ENCODE measurements around the gene GPER1.
"Not testable (repeated sequence)": the region's sequence is repeated elsewhere in the genome, so short reads cannot be mapped to it uniquely, and the experiment has no call there.

The GPER1 gene

DNA sequence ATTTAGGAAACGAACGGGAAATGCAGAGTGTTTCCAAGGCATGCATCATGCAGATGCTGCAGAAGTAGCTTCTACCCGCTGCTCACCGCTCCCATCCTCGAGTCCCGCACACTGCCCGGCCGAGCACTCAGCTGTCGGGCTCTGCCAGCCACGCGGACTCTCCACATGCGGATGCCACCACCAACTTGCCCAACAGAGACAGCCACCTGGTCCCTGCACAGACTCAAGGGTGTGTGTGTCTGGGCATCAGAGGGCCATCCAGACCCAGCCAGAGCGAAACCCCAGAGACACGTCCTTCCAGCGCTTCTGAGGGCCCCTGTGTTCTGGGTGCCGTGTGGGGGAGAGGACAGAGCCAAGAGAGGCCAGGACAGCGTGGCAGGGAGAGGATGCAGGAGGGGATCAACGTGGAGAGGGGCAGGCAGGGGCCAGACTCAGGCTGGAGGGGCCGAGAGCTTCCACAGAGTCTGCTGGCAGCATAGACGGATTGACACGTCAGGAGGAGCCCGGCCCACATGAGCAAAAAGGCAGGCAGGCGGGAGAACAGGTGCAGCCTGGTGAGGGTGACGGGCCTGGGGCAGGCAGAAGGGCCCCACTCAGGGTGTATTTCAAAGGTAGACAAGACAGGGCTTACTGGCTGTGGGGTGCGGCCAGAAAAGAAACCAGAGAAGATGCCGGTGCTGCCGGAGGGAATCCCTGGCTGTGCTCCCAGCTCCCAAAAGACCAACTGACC is 18.3 kb downstream of the GPER1 start:
- DNase-seq, result no peak

DNA sequence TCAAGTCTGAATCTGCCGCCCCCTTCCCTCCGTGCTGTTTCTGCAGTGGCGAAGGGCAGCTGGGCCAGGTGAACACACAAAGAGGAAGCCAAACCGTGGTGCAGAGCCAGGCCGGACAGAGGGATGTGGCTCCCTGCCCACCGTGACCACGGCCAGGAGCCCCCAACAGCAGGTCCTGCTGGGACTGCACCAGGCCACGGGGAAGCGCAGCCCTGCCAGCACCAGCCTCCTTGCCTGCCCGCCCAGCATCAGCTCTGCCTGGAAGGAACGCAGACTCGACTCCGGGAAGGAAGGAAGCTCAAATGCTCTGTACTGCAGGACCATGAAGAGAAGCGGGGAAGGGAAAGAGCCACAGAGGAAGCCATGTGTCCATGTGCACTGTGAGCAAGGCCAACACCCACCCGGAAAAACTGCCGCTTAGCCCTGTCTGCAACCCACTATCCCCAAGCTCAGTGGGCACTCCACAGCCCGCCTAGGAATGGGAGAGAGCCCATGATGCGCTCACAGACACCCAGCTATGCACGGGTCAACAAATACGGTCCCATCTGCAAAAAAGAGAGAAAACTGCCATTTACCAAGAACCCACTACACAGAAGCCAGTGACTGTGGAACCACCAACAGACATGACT is 19.0 kb downstream of the GPER1 start:
- DNase-seq, result no peak

DNA sequence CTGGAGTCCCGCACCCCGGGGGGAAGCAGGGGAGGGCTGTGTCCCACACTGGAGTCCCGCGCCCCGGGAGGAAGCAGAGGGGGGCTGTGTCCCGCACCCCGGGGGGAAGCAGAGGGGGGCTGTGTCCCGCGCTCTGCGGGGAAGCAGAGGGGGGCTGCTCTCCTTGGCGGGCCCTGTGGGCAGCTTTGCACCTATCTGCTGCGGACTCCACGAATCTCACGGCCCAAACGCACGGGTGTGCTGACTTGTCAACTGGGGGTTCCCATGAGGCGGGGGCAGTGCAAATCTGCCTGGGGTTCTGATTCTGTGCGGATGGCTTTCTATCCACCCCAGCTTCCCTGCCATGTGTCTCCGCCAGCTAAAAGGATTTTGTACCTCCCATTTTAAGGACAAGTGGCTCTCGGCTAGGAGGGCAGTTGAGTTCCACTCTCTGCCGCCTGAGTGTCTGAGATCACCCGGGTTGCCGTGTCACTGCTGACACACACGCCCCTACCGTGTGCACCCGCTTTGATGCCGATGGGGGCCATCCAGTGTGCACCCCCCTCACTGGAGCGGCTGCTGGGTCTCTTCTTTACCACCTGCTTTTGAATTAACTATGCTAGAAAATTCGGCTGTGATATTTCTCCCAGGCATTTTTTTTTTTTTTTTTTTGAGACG is 20.5 kb downstream of the GPER1 start:
- DNase-seq, result no peak

DNA sequence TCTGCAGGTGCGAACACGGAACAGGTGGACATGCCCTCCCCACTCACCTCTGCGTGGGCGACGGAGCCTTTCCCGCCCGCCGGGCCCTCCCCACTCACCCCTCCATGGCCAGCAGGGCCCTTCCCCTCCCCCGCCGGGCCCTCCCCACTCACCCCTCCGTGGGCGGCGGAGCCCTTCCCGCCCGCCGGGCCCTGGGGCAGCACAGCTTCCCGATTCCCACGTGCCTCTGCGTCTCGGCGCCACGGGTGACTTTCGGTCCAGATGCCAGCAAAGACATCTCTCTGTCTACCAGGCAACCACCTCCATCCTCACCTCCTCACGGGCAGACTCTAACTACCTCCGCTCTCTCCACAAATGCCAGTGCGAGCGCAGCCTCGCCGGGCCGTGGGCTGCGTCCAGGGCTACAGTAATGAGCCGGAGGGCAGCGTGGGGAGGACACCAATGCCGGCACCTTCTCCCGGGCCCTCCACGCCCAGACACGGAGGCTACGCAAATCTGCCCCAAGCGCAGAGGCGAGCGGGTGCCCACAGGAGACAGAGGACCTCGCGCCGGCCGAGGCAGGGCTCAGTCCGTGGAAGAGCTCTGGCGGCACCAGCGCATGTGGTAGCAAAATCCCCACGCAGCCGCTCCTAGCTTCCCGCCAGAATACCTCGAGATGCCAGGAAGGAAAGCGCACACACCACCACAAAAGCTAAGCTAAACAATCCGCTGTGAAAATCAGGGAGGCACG is 21.8 kb downstream of the GPER1 start:
- no peak for DNase-seq

DNA sequence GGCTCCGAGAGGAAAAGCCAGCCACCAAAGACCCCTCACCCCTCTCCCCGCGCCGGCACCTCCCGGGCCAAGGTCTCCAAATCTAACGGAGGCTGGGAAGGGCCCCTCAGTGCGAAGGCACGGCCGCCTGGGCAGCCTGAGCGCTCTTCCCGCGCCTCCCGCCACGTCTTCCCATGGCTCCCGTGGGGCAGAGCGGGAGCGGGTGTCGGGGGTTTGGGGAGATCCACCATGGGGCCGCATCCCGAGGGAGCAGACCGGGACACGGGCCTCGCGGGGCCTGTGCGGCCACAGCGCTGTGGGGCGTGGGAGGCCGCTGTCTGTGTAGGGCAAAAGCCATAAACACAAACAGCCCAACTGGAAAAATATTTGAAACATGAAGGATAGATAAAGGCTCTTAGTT is 22.4 kb downstream of the GPER1 start:
- DNase-seq, result no peak

DNA sequence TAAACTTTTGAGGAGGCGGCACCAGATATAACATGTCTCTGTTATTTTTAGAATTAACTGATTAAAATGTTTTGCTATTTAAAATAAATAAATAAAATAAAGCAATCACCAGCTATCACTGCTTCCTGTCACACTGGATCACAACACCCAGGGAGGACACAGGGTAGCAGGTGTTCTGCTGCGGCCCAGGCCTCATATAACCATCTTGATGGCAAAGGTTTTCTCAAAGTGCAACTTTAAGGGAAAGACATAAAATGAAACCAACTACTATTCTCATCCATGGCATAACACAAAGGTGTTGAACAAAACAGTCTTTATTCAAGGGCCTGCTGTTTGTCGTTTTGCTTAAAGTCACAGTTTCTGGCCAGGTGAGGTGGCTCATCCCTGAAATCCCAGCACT is 23.2 kb downstream of the GPER1 start:
- no peak for DNase-seq

DNA sequence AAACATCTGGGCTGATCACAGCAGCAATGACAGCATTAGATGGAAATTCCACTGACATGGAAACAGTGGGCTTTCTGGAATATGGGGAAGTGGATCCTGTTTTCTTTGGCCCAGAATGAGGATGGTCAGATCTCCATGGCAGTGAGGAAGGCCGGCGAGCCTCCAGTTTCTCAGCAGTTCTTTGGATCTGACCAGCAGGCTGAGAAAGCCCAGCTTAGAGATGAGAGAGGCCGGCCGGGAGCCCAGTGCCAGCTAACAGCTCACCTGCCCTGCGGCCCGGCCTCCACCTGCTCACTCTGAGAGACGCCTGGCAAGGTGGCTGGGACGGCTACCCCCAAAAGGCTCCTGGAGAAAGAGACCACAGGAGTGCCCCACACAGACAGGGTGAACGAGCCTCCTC is 24.2 kb downstream of the GPER1 start:
- no peak for DNase-seq

DNA sequence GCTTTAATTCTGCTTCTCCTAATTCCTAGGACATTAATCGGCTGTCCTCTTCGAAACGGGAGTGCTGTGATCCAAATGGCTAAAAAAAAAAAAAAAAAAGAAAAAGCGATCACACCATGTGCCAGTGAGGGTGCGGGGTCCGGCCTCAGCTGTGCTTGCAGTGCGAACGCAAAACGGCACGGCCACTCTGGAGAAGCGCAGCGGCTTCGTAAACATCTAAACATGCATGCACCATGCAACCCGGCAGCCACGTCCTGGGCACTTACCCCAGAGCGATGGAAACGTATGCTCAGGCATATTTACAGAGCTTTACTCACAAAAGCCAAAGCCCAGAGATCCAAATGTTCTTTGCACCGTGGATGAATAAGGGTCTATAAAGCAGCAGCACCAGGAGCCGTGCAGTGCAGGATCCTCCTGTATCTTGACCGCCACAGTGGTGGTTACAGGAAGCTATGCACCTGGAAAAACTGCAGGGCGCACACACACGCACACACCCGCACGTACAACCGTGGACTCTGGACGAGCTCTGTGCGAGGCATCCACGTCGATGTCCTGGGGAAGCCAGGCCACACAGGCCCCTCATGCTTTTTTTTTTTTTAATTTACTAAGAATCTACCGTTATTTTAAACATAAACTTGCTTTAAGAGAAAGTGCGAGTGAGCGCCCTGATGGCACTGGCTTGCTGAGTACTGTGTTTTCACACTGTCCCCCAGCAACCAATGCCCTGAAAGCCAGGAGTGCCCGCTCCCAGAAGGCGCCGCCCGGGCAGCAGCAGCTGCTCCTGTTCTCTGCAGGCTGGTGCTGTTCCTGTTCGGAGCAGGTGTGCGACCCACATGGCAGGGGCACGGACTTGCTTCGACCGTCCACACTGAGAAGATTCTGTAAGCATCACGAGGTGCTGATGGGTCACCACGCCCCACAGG is 25.0 kb downstream of the GPER1 start:
- no peak for DNase-seq

DNA sequence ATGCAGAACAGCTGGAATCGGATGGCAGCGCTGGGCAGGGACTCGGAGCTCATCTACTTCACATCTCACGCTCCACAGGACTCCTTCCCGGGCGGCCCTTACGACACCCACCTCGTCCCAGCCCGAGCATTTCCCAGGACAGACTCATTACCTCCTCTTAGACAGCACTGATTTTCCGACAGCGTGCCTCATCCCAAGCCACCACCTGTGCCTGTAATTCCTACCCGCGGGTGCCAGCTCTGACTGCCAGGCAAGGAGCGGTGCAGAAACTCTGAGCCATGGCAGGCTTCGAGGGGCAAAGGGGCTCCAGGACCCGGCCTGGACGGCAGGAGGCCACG is 25.6 kb downstream of the GPER1 start:
- no peak for DNase-seq

DNA sequence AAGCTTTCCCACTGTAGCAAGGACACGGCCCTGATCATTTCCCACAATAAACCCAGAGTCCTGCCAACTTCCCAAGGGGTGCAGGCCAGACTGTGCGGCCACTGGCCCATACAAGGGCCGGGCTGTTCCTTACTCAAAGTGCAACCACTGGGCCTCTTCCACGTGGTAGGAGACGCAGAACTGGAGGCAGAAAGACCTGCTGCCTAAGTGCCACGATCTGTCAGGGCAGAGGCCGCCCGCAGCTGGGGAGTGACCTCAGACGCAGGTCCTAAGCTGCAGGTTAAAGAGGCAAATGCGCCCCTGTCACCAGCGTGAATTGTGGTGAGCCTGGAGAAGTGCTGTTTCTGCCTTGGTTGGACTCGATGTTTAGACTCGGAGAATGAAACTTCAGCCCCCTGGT is 26.2 kb downstream of the GPER1 start:
- no peak for DNase-seq

DNA sequence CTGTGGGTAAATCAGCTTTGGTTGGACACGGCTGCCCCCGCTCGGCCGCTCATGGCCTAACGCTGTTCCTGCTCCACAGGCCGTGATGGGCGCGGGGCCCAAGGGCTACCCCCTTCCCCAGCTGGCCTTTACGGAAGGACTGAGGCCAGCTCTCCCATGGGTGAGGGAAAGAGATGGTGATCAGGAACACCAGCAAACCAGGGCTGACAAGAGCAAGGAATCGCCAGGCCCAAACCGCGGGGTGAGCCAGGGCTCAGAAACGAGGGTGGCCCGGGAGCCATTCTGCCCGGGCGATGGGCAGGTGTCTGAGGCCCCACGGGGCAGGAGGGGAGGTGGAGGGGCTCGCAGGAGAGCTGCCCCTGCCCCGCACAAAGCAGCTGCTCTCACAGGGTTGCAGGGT is 26.6 kb downstream of the GPER1 start:
- DNase-seq, result no peak

DNA sequence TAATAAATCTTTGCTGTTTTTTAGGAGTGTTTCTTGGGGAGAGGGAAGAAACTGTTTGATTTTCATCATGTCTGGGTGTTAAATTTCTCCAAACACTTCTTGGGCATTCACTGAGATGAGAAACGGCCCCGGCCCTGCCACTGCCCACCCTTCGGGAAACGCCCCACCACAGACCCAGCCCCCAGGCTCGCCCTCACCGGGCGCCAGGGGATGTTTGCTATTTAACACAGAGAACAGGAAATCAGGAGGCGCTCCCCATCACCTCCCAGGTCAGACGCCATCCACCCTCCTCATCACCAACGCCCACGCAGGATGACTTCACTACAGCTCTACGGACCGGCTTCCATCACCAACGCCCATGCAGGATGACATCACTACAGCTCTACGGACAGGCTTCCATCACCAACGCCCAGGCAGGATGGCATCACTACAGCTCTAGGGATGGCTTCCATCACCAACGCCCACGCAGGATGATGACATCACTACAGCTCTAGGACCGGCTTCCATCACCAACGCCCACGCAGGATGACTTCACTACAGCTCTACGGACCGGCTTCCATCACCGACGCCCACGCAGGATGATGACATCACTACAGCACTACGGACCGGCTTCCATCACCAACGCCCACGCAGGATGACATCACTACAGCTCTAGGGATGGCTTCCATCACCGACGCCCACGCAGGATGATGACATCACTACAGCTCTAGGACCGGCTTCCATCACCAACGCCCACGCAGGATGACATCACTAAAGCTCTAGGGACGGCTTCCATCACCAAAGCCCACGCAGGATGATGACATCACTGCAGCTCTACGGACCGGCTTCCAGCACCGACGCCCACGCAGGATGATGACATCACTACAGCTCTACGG is 27.5 kb downstream of the GPER1 start:
- not testable (repeated sequence) for DNase-seq

DNA sequence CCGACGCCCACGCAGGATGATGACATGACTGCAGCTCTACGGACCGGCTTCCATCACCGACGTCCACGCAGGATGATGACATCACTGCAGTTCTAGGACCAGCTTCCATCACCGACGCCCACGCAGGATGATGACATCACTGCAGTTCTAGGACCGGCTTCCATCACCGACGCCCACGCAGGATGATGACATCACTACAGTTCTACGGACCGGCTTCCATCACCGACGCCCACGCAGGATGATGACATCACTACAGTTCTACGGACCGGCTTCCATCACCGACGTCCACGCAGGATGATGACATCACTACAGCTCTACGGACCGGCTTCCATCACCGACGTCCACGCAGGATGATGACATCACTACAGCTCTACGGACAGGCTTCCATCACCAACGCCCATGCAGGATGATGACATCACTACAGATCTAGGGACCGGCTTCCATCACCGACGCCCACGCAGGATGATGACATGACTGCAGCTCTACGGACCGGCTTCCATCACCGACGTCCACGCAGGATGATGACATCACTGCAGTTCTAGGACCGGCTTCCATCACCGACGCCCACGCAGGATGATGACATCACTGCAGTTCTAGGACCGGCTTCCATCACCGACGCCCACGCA is 28.6 kb downstream of the GPER1 start:
- DNase-seq, result not testable (repeated sequence)

DNA sequence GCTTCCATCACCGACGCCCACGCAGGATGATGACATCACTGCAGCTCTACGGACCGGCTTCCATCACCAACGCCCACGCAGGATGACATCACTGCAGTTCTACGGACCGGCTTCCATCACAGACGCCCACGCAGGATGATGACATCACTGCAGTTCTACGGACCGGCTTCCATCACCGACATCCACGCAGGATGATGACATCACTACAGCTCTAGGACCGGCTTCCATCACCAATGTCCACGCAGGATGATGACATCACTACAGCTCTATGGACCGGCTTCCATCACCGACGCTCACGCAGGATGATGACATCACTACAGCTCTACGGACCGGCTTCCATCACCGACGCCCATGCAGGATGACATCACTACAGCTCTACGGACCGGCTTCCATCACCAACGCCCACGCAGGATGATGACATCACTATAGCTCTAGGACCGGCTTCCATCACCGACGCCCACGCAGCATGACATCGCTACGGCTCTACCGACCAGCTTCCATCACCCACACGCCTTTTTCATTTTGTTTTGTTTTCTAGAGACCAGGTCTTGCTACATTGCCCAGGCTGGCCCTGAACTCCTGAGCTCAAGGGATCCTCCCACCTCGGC is 29.5 kb downstream of the GPER1 start:
- no peak for DNase-seq

DNA sequence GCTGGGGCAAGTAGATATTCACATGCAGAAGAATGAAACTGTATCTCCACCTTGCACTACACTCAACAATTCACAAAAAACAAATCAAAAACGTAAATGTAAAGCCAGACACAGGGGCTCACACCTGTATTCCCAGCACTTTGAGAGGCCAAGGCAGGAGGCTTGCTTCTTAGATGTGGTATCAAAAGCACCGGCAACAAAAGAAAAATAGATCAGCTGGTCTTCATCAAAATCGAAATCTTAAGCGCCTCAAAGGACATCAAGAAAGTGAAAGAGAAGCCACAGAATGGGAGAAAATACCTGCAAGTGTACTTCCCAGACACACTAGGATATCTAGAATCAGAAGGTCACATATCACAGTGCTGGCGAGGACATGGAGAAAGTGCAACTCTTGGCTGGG is 31.3 kb downstream of the GPER1 start:
- no peak for DNase-seq

DNA sequence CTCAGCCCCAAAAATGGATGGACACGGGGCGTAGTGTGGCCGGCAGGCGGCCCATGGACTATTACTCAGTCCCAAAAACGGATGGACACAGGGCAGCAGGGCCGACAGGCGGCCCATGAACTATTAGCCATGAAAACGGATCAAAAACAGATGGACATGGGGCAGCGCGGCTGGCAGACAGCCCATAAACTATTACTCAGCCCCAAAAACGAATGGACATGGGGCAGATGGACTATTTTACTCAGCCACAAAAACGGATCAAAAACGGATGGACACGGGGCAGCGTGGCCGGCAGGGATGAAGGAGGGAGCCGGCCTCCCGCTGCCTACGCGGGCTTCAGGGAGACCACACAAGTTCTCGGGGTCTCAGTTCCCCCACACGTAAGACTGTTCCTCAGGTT is 32.9 kb downstream of the GPER1 start:
- no peak for DNase-seq

DNA sequence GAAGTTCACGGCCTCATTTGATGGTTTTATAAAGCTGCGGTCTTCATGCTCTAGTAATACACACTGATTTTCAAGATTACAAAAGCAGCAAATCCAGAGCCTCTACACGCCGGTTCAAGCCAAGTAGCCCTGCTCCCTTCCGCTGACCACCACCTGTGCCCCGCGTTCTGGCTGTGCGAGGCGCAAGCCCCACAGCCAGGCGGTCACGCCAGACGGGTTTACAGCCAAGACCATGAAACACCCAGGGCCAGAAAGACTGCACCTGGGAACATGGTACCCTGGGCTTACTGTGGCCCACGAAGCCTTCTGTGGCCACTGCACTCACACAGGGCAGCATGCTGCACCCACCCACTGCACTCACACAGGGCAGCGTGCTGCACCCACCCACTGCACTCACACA is 33.6 kb downstream of the GPER1 start:
- no peak for DNase-seq

DNA sequence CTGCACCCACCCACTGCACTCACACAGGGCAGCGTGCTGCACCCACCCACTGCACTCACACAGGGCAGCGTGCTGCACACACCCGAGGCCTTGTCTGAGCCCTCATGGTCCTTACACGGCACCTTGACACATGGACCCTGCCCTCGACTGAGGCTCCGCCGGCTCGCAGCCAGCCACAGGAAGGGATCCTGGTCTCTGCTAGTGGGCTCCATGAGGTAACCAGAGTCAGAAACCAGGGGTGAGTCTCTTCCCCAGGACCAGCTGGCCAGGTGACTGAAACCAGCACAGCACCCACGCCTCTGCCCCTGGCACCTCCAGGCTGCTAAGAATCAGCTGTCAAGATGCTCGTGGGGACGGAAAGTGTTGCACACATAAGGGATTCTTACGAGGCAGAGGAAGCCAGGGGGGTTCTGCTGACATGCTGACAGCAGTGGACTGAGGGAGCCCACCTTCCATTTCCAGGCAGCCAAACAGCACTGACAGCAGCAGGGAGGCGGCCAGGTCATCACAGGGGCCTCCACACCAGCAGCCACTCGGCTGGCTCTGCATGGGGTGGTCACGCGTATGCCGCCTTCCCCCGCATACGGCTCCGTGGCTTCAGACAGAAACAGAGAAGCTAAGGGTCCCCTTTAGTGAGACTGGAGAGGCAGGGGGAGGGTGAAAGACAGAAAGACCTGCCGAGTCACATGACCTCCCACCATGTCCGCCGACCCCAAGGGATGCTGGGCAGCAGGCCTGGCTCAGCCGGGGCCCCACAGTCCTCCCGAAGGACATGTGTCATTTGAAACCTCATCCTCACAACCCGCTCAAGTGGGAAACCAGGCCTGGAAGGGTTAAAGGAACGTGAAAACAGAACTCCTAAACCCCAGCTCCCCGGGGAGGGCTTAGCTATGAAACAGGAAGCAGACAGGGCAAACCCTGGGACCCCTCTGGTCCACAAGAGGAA is 34.2 kb downstream of the GPER1 start:
- no peak for DNase-seq

DNA sequence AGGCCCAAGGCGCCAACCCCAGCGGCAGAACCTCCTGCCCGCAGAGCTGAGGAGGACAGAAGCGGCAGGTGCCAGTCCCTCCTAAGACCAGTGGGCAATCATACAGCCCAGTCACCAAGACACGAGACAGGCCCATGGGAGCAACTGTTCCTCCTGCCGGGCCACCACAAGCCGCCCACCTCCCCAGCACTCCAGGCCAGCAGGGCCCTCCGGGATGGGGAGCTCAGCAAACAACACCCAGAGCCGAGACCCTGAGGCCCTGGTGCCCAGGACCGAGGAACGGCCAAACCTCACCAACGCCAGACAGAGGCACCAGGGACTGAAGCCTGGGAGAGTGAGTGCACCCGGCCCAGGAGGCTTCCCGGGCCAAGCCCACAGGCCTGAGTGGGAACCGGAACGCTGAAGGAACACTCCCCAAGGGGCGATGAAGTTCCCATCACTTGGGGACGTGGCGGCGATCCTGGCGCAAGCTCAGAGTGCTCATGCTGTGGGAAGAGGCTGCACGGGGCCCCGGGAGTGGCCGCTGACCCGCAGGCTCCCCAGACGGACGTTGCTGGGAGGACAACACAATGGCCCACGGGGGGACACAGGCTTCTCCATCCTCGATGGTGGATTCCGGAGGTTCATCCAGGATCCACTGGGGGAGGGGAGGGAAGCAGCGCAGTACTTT is 35.1 kb downstream of the GPER1 start:
- DNase-seq, result no peak

Measured in DMS 273 treated with DMSO at 0.1 percent for 48 hours (cell line).